GM08714 (cell line): ENCODE data around the gene OR2B3.
"Not testable (repeated sequence)": the region's sequence is repeated elsewhere in the genome, so short reads cannot be mapped to it uniquely, and the experiment has no call there.

ENCODE experiments used
- H3K4me3 ChIP-seq: fragments of 200-500 bp; sonication (Bioruptor generic); 2 replicates; pipeline ENCODE4 v1.5.1; 2014; ENCODE audit warnings: mild to moderate bottlenecking, low read length, inconsistent platforms
- ZNF274 ChIP-seq: IDR thresholded peaks from 2 replicates; pipeline ENCODE4 v1.6.1; 2012; ENCODE audit warnings: mild to moderate bottlenecking, low read depth, low read length

OR2B3 gene, protein sequence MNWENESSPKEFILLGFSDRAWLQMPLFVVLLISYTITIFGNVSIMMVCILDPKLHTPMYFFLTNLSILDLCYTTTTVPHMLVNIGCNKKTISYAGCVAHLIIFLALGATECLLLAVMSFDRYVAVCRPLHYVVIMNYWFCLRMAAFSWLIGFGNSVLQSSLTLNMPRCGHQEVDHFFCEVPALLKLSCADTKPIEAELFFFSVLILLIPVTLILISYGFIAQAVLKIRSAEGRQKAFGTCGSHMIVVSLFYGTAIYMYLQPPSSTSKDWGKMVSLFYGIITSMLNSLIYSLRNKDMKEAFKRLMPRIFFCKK

DNA sequence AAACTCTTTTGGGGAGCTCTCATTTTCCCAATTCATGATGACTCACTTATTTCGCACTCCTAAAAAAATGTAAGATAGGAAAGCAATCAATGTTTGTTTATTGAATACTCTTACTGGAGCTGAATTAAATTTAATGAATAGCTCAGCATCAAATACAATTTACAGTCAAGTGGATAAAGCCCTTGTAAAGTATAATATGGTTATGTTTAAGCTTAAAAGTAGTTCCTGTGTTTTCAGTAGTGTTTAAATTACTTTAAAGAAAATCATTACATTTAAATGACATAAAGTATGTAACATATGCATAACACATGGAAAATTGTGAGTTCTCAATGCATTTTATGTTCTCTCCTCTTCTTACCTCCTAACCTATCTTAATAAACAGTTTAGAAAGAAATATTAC is at the start of gene OR2B3:
OR2B3 (minus strand) TSS at position 101 of the 400 bp plus-strand sequence; CDS start at position 36, 65 bp downstream.
- no peak within 1 kb of the TSS for H3K4me3 ChIP-seq
- no peak for TF ChIP-seq ZNF274

DNA sequence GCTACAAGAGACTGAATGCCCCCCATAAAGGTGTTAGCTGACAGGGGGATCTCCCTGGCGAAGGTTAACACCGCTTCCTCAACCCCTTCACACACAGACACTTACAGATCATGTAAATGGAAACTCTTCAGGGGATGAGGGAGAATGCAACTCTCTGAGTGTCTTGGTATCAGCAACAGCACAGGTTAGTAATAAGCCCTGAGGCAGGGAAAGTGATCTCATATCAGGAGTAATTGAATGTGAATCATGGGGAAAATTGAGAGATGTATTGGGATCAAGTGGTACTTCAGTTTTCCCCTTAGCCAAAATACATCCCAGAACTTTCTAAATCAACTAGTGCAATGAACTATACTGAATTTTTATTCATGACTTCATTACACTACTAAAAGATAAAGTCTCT is 44.6 kb upstream of the OR2B3 start:
- no peak for TF ChIP-seq ZNF274
- H3K4me3 ChIP-seq = no peak overlapping the region

DNA sequence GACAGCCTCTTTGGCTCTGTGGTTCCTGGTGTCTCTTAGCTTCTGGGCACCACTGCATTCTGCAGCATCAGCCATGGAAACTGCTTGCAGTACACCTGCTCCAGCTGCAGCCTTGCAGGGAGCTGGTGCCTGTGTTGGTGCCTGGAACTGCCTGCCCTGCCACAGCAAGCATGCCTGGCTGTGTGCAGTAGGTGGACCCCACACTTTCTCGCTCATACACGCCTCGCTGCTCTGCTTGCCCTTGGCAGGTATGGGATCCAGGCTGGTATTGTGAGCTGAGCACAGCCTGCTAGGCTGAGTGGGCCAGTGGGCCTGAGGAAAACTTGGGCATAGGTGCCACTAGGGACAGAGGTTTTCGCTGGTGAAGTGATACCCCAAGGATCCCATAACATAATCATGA is 43.5 kb upstream of the OR2B3 start:
- TF ChIP-seq ZNF274 = no peak

DNA sequence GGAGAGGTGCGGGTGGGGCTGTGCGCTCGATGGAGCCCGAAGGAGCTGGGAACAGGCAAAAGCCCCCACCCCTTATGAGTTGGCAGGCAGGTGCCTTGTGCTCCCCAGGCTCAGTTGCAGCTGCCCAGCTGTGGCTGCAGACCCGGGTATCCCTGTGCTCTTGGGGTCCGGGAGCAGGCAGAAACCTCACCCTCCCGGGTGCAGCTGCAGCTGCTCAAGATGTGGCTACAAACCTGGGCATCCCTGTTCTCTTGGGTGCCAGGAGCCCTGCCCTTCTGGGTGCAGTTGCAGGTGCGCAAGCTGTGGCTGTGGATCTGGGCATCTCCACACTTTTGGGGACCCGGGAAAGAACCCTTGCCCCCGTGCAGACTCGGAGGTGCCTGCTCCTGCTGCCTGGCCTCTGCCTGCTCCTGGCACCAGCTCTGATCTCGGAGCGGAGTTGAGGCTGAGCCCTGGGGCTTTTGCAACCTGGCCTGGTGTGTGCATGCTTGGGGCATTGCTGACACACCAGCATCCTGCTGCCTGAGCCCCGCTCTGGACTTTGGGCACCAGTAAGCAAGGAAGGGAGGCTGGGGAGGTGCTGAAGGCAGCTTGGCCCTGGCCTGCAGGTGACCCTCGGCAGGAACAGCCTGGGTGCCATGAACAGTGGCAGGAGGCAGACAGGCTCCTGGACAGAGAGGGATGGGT is 42.4 kb upstream of the OR2B3 start:
- H3K4me3 ChIP-seq = no peak overlapping the region
- TF ChIP-seq ZNF274 = no peak

More for the DNA sequence above, 43.5 kb upstream of the OR2B3 start:
- no peak overlapping the region for H3K4me3 ChIP-seq

DNA sequence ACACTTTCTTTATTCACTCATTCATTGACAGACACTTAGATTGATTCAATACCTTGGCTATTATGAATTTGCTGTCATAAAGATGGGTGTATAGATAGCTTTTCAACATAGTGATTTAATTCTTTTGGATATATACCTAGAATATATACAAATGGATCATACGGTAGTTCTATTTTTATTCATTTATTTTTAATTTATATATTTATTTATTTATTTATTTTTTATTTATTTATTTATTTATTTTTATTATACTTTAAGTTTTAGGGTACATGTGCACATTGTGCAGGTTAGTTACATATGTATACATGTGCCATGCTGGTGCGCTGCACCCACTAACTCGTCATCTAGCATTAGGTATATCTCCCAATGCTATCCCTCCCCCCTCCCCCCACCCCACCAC is 27.9 kb upstream of the OR2B3 start:
- not testable (repeated sequence) for H3K4me3 ChIP-seq

DNA sequence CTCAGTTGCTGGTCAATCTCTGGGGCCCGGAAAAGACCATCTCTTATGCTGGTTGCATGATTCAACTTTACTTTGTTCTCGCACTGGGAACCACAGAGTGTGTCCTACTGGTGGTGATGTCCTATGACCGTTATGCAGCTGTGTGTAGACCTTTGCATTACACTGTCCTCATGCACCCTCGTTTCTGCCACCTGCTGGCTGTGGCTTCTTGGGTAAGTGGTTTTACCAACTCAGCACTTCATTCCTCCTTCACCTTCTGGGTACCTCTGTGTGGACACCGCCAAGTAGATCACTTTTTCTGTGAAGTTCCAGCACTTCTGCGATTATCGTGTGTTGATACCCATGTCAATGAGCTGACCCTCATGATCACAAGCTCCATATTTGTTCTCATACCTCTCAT is 25.0 kb upstream of the OR2B3 start:
- no peak for TF ChIP-seq ZNF274
- H3K4me3 ChIP-seq = no peak overlapping the region

DNA sequence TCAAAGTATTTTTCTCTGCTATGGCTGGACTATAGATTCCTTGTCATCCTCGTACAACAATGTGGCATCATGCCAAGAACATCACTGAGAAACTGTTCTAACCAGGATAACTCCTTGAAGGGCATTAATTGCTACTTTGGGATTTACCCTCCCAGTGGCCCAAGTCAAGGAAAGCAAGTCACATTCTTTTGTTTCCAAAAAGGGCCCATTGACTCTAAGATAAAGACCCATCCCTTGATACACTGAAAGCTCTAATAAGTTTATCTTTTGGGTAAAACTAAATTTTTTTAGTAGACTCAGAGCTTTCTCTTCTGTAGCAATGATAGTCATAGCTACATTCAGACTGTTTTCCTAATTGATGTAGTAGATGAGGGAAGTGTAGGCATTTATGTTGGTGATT is 20.6 kb upstream of the OR2B3 start, which contains the start of gene OR2J3:
OR2J3 (plus strand) TSS at position 301 of the 400 bp plus-strand sequence. CDS start 3,833 bp downstream, outside the sequence.
- H3K4me3 ChIP-seq = no peak within 1 kb of the TSS
- no peak for TF ChIP-seq ZNF274

DNA sequence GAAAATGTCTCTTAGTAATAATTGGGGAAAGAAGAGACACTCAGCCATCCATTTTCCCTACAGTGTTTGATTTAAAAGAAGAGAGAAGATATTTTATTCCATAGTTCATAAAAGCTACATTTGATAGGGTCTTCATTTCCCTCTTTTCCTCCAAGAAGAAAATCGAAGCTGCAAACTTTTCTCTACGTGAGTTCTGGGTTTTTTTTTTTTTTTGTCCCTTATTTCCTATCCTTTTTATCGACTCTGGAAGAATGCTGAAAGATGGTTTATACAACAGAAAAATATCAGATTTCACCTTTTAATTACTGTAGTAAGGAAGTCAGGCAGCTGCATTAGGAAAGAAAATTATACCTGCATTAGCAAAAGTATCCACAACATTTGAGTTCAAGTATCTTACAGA is 12.1 kb upstream of the OR2B3 start, which contains the start of gene OR2J1:
OR2J1 (plus strand) TSS at position 301 of the 400 bp plus-strand sequence. CDS start 1,453 bp downstream, outside the sequence.
- no peak for TF ChIP-seq ZNF274
- no peak within 1 kb of the TSS for H3K4me3 ChIP-seq

DNA sequence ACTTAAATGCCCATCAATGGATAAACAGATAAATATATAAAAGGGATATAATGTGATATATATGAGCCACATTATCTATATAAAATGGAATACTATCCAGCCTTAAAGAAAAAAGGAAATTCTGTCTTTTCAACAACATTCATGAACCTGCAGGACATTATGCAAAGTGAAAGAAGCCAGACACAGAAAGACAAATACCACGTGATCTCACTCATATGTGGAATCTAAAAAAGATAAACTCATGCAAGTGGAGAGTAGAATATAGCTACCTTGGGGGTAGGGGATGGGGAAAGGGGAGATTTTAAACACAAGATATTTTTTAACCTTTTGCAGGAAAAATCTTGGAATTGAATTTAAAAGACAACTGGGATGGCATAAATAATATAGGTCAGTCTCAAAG is 10.7 kb upstream of the OR2B3 start:
- no peak overlapping the region for H3K4me3 ChIP-seq
- TF ChIP-seq ZNF274 = no peak

DNA sequence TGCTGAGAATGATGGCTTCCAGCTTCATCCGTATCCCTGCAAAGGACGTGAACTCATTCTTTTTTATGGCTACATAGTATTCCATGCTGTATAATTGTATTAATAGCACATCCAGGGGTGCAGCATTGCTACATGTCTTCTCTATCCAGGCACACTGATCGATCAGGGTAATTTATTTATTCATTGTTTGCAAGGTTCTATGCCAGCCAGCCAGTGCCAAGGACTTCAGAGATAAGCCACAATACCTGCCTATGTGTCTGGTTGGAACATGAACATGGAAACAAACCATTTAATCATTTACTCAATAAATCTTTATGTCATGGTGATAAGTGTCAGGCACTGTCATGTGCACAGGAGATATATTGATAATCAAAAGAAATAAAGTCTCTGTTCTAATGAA is 5.8 kb upstream of the OR2B3 start:
- no peak for TF ChIP-seq ZNF274
- H3K4me3 ChIP-seq = no peak overlapping the region

DNA sequence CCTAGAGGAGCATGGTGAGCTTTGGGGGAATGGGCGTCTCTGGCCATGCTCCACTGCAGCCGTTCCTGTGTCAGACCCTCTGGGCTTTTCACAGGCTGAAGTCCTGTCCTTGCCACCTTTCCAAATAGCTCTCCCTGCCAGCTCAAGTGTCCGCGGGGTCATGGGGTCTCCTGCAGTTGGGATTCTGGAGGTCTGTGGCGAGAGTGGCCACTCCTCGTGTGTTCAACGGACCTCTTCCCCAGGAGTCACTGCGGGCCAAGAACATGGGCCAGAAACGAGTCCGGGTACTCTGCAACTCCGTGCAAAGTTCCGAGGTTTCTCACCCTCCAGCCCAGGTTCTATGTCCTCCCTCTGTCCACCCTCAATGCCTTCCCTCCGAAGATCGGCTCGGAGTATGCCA is 4.7 kb downstream of the OR2B3 start:
- TF ChIP-seq ZNF274 = no peak
- H3K4me3 ChIP-seq = no peak overlapping the region

DNA sequence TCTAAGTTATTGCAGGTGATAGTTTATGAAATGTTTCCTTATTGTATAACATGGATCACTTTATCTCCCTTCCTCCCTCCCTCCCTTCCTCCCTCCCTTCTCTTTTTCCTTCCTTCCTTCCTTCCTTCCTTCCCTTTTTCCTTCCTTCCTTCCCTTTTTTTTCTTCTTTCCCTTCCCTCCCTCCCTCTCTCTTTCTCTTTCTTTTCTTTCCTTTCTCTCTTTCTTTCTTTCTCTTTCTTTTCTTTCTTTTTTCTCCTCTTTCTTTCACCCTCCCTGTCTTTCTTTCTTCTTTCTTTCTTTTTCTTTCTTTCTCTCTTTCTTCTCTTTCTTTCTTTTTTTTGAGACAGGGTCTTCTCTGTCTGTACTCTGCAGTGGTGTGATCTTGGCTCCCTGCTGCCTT is 5.8 kb downstream of the OR2B3 start:
- no peak overlapping the region for H3K4me3 ChIP-seq

DNA sequence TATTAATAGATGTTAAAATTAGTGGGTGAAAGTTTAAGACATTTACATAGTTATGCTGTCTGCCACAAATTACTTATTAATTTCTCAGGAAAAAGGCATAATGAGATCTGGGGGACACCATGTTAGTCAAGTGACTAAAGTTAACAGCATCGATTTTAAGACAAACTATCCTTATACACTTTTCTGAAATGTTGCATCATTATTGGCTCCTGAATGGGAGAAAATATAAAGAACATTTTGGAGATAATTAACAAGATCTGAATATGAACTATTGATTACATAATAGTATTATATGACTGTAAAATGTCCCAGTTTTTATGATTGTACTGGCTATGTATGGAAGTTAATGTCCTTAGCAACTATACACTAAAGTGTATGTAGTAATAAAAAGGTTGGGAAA is 7.9 kb downstream of the OR2B3 start:
- H3K4me3 ChIP-seq = no peak overlapping the region
- no peak for TF ChIP-seq ZNF274

More for the DNA sequence above, 5.8 kb downstream of the OR2B3 start:
- TF ChIP-seq ZNF274 = no peak

DNA sequence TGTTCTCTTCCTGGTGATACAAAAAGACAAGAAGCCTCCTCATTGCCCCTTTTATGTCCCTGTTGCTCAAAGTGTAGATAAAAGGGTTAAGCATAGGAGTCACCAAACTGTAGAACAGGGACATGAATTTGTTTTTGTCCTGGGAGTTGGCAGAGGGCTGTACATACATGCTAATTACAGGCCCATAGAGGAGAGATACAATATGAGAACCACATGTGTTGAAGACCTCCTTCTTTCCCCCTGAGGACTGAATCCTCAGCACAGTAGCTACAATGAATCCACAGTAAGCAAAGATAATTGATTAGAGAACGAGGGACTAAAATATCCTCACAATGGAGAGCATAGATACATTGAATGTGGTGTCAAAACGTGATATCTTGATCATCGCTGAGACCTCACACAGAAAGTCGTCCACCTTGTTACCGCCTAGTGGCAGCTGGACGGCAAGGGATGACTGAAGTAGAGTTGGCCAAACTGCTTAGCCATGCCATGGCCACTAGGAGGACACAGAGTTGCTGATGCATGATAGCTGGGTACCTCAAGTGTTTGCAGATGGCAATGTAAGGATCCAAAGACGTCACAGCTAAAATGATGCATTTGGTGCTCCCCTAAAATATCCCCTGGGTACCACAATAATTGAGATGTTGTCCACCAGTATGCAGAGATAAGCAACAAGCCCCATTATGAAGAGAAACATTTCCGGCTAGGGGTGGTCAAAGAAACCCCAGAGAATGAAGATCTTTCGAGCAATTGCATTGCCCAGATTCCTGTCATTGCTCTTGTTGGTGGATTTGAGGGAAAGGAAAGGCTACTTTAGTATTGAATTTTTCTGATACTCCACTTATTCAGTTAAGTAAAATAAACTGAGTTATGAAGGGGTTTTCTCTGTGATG is 15.0 kb downstream of the OR2B3 start:
- no peak for TF ChIP-seq ZNF274
- H3K4me3 ChIP-seq = no peak overlapping the region
